K562 (cell line): Measurements from ENCODE around the gene SCARF2. TPM values are rescaled to one million over a fixed set of nuclear protein-coding genes. Genes with fewer than 3 reads are reported as not detected.

Experiments used
- BCOR ChIP-seq: fragments of 450-650 bp; IDR thresholded peaks from 2 replicates; pipeline ENCODE4 v1.6.1; 2016
- EGR1 ChIP-seq: fragments of 450-650 bp; conservative IDR thresholded peaks from 2 replicates; pipeline ENCODE4 v1.6.1; 2017; ENCODE audit warnings: mild to moderate bottlenecking
- ELF1 ChIP-seq: fragments of 200-800 bp; sonication (Bioruptor generic); IDR thresholded peaks from 2 replicates; pipeline ENCODE4 v1.6.1; 2016; ENCODE audit warnings: missing genetic modification characterization, missing compliant biosample characterization
- ERF ChIP-seq: fragments of 450-650 bp; formaldehyde crosslinking; IDR thresholded peaks from 2 replicates; pipeline ENCODE4 v1.4.0; 2020; ENCODE audit warnings: mild to moderate bottlenecking, mixed read lengths
- GTF2B ChIP-seq: IDR thresholded peaks from 2 replicates; pipeline ENCODE4 v1.6.1; 2011; ENCODE audit not compliant: insufficient read length; ENCODE audit errors: extremely low read depth
- GTF2E2 ChIP-seq: fragments of 200-800 bp; sonication (Bioruptor generic); IDR thresholded peaks from 2 replicates; pipeline ENCODE4 v1.6.1; 2016; ENCODE audit warnings: missing genetic modification characterization, missing compliant biosample characterization
- GTF3C2 ChIP-seq: IDR thresholded peaks from 3 replicates; pipeline ENCODE4 v1.6.1; 2011; ENCODE audit warnings: borderline replicate concordance, mild to moderate bottlenecking, moderate library complexity; ENCODE audit not compliant: insufficient read length; ENCODE audit errors: extremely low read depth
- NCOA2 ChIP-seq, 2 experiments: fragments of 450-650 bp; IDR thresholded peaks; 2 replicates each; pipeline ENCODE4 v1.6.1; 2018; ENCODE audit warnings: mild to moderate bottlenecking in 2 of 2, moderate library complexity in 1 of 2; ENCODE audit not compliant: partially characterized antibody in 2 of 2
- SETDB1 ChIP-seq: IDR thresholded peaks from one replicate; pipeline ENCODE4 v1.6.1; 2012; ENCODE audit warnings: low read length, control low read depth, inconsistent platforms
- SIN3A ChIP-seq, 2 experiments: fragments of 150-350 bp in 1 of 2; IDR thresholded peaks; 2 replicates each; pipeline ENCODE4 v1.6.1; 2011 to 2016; ENCODE audit warnings: borderline replicate concordance in 2 of 2, low read depth in 2 of 2, low read length in 2 of 2, mild to moderate bottlenecking in 2 of 2, moderate library complexity in 2 of 2; ENCODE audit not compliant: control insufficient read depth in 1 of 2
- SMAD1 ChIP-seq: fragments of 150-350 bp; IDR thresholded peaks from 2 replicates; pipeline ENCODE4 v1.6.1; 2014; ENCODE audit warnings: low read length, low read depth; ENCODE audit not compliant: partially characterized antibody
- ZFPM2 ChIP-seq: fragments of 250-450 bp; sonication (Bioruptor Pico); IDR thresholded peaks from 2 replicates; pipeline ENCODE4 v1.5.1; 2022; ENCODE audit warnings: mild to moderate bottlenecking
- ZNF232 ChIP-seq: sonication (generic); formaldehyde crosslinking; IDR thresholded peaks from 2 replicates; pipeline ENCODE4 v1.8.0; 2022; ENCODE audit warnings: mild to moderate bottlenecking, missing genetic modification reagents
- ZNF318 ChIP-seq, 2 experiments: fragments of 450-650 bp; IDR thresholded peaks; 2 replicates each; pipeline ENCODE4 v1.6.1; 2016; ENCODE audit warnings: mild to moderate bottlenecking in 2 of 2, borderline replicate concordance in 1 of 2, low read depth in 1 of 2, moderate library complexity in 1 of 2
- polyA plus RNA-seq, 8 experiments: library from polyadenylated mRNA; depleted of rRNA in 4 of 8; stranded (reverse) in 5 of 8; unstranded in 3 of 8; fragments of >200 nt; fragmentation: Nextera tagmentation in 2 of 8; fragmentation: Illumina TruSeq in 1 of 8; extraction: Ambion mirVana in 2 of 8; extraction: Trizol in 1 of 8; gene quantifications; 2 replicates each; pipeline versions ENCODE4 v1.2.1 to v1.2.3, GENCODE V29; 2011 to 2014; ENCODE audit warnings: inconsistent platforms in 1 of 8, missing spikeins in 1 of 8
- total RNA-seq, 7 experiments: library from RNA; depleted of rRNA in 6 of 7; stranded (reverse); fragments of >200 nt in 6 of 7; fragmentation: Illumina TruSeq in 2 of 7; extraction: Trizol in 2 of 7; gene quantifications; 2 replicates each; pipeline versions ENCODE4 v1.2.1 to v1.2.3, GENCODE V29; 2011 to 2021; ENCODE audit warnings: low replicate concordance in 1 of 7

SCARF2 gene
- total and polyA plus RNA-seq, 9 of the 15 experiments (the other 6 are each of a cell fraction or from before 2014, with no cell fraction given): 0.06 to 0.32 (median 0.21) TPM; not detected in 5

GRCh38 chr22:20465759-20466077 is 28.1 kb upstream of the SCARF2 start (continued):
- no peak for TF ChIP-seq ZNF318 (IDR thresholded peaks at IDR 0.05; ENCODE audit: borderline replicate concordance in 1 of 2, low read depth in 1 of 2)
- TF ChIP-seq ZNF232: no peak
- 0 out of 2 replicates have a peak, but pooled peaks have one; percentile 13 for TF ChIP-seq ELF1 (tag)
- TF ChIP-seq BCOR: peak; percentile 26; the same call in 1 of the 2 replicates
- TF ChIP-seq SMAD1: no peak
- no peak for TF ChIP-seq GTF3C2
- TF ChIP-seq EGR1: no peak
- no peak for TF ChIP-seq SIN3A (IDR thresholded peaks at IDR 0.05; ENCODE audit: borderline replicate concordance in 2 of 2, control insufficient read depth in 1 of 2, low read depth in 2 of 2, low read length in 2 of 2)
- no peak for TF ChIP-seq GTF2E2
- no peak for TF ChIP-seq ERF (CRISPR knock-in tag)
- TF ChIP-seq SETDB1: no peak
- TF ChIP-seq NCOA2 (IDR thresholded peaks at IDR 0.05; ENCODE audit: partially characterized antibody in 2 of 2): no peak
- no peak for TF ChIP-seq ZFPM2 (CRISPR knock-in tag)
- TF ChIP-seq GTF2B: no peak
